ENCODE results near the gene SH2D5. TPM values are rescaled to one million over a fixed set of nuclear protein-coding genes. Genes with fewer than 3 reads are reported as not detected.

Gene SH2D5
- polyA plus RNA-seq, 1 donor = 0.22 TPM

DNA sequence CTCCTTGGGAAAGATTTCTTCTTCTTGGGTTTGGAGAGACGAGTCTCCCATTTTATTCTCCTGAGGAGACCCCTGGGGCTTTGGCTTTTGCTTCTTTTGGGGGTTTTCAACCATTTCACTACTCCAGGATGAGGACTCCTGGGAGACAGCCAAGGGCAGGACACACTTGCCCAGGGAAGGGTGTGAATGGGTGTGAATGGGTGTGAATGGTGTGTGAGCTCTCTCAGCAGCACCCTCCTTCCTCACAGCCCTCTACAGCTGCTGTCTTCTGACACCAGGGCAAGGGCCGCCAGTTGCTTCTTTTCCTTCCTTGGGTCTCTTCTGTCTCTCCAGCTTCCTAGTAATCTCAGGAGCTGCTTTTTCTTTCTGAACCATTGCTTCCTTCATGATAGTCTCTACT lies 38.9 kb downstream of the SH2D5 start:
- peaks cover 4% of the 10 kb centered on the region for H3K4me1 ChIP-seq (ENCODE audit: control insufficient read depth, insufficient read depth, low read length)
- no peaks in the 10 kb centered on the region for H3K36me3 ChIP-seq (ENCODE audit: control insufficient read depth, insufficient read depth, low read length)
- no peak overlapping the region for H3K27ac ChIP-seq (ENCODE audit: low read length)
- WGBS (ENCODE audit: insufficient coverage, low lambda C conversion rate) = no CpG with 5 or more reads among the region's 2 CpGs
- no peaks in the 10 kb centered on the region for H3K27me3 ChIP-seq (ENCODE audit: control insufficient read depth, insufficient read depth, low read length)
- no peak overlapping the region for H3K4me3 ChIP-seq (ENCODE audit: low read length)
- no peak for DNase-seq
- H3K9me3 ChIP-seq (ENCODE audit: control insufficient read depth, low read depth, low read length) = peaks cover 3% of the 10 kb centered on the region

DNA sequence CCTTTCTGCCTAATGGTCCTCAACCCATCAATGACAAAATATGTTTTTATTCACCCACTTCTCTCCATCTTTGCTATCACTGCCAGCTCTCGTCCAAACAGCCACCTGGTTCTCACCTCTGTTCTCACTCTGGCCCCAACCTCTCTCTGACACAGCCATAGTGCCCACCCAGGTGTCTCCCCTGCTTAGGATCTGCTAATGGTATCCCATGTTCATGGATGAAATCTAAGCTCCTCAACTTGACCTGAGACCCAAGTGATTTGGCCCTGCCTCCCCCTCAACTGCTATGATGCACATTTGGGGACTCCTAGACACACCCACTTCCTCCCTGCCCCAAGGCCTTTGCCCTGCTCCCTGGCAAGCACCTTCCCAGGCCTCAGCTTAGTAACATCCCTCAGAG lies 40.6 kb downstream of the SH2D5 start:
- no peak overlapping the region for H3K27ac ChIP-seq (ENCODE audit: low read length)
- no peaks in the 10 kb centered on the region for H3K36me3 ChIP-seq (ENCODE audit: control insufficient read depth, insufficient read depth, low read length)
- WGBS (ENCODE audit: insufficient coverage, low lambda C conversion rate) = 83% methylated on average over 1 of the region's 1 CpG
- H3K9me3 ChIP-seq (ENCODE audit: control insufficient read depth, low read depth, low read length) = peaks cover 3% of the 10 kb centered on the region
- DNase-seq = no peak
- peaks cover under 1% of the 10 kb centered on the region for H3K4me1 ChIP-seq (ENCODE audit: control insufficient read depth, insufficient read depth, low read length)
- no peaks in the 10 kb centered on the region for H3K27me3 ChIP-seq (ENCODE audit: control insufficient read depth, insufficient read depth, low read length)
- H3K4me3 ChIP-seq (ENCODE audit: low read length) = no peak overlapping the region

DNA sequence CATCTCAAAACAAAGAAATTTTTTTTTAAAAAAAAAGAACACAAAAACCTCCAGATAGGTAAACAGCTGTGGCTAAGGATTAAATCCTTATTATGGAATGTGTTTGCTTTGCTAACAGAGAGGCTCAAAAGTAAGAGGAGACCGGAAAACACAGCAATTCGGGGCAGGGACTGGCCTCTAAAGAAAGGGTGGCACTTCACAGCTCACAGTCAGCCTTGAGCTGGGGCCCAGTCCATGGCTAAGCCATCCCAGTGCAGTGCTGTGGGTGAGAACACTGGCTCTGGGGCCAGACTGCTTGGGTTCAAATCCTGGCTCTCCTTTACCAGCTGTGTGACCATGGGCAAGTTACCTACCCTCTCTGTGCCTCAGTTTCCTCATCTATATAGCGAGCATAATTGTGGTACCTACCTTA lies 42.9 kb downstream of the SH2D5 start:
- Histone ChIP-seq H3K9me3 (ENCODE audit: control insufficient read depth, low read depth, low read length) (peaks cover 3% of the 10 kb centered on the region), H3K4me3 (ENCODE audit: low read length) (no peak overlapping the region), H3K4me1 (ENCODE audit: control insufficient read depth, insufficient read depth, low read length) (no peaks in the 10 kb centered on the region), H3K27me3 (ENCODE audit: control insufficient read depth, insufficient read depth, low read length) (no peaks in the 10 kb centered on the region), H3K36me3 (ENCODE audit: control insufficient read depth, insufficient read depth, low read length) (no peaks in the 10 kb centered on the region), H3K27ac (ENCODE audit: low read length) (no peak overlapping the region)
- DNase-seq = no peak
- WGBS (ENCODE audit: insufficient coverage, low lambda C conversion rate) = no CpG with 5 or more reads among the region's 3 CpGs

DNA sequence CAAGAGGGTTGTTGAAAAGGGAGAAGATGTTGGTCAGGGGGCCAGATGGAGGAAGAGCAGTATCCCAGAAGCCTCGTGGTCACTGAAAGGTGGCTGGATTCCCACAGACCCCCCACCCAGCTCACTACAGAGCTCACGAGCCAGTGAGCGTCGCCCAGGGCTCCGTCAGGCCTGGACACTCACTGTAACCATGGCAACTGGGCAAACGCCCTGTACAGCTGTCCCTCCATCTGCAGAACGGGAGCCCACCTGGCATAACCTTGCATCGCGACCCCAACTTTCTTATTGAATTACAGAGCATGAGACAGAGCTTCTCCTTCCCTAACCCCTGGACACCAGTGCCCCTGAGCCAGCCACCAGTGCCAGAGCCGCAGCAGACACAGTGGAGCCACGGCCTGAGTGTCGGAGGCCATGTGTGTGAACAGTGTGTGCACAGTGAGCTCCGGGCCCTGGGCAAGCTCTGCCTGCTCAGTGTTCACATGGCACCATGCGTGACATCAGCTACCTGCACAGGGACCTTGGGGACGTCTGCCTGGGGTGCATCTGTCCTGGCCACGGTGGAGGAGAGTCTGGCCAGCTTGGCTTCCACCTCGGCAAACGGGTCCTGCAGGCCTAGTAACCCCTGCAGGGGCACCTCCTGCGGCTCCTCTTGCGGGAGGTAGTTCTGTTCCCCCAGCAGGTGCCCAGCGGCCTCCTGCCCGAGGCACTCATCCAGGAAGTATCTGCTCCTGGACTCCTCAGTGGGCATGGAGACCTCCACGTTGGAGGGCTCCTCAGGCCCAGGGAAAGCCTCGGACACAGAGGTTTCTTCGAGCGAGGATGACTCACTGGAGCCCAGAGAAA lies 45.4 kb downstream of the SH2D5 start:
- Histone ChIP-seq H3K9me3 (ENCODE audit: control insufficient read depth, low read depth, low read length) (peaks cover 3% of the 10 kb centered on the region), H3K27ac (ENCODE audit: low read length) (no peak overlapping the region), H3K4me1 (ENCODE audit: control insufficient read depth, insufficient read depth, low read length) (no peaks in the 10 kb centered on the region), H3K4me3 (ENCODE audit: low read length) (no peak overlapping the region), H3K27me3 (ENCODE audit: control insufficient read depth, insufficient read depth, low read length) (no peaks in the 10 kb centered on the region), H3K36me3 (ENCODE audit: control insufficient read depth, insufficient read depth, low read length) (no peaks in the 10 kb centered on the region)
- DNase-seq = no peak
- no CpG with 5 or more reads among the region's 26 CpGs for WGBS (ENCODE audit: insufficient coverage, low lambda C conversion rate)

GRCh38 chr1:20685741-20686140 lies 46.8 kb downstream of the SH2D5 start:
- Histone ChIP-seq H3K4me1 (ENCODE audit: control insufficient read depth, insufficient read depth, low read length) (no peaks in the 10 kb centered on the region), H3K27ac (ENCODE audit: low read length) (no peak overlapping the region), H3K36me3 (ENCODE audit: control insufficient read depth, insufficient read depth, low read length) (no peaks in the 10 kb centered on the region), H3K27me3 (ENCODE audit: control insufficient read depth, insufficient read depth, low read length) (no peaks in the 10 kb centered on the region), H3K9me3 (ENCODE audit: control insufficient read depth, low read depth, low read length) (no peaks in the 10 kb centered on the region), H3K4me3 (ENCODE audit: low read length) (no peak overlapping the region)
- no peak for DNase-seq
- no CpG with 5 or more reads among the region's 12 CpGs for WGBS (ENCODE audit: insufficient coverage, low lambda C conversion rate)

DNA sequence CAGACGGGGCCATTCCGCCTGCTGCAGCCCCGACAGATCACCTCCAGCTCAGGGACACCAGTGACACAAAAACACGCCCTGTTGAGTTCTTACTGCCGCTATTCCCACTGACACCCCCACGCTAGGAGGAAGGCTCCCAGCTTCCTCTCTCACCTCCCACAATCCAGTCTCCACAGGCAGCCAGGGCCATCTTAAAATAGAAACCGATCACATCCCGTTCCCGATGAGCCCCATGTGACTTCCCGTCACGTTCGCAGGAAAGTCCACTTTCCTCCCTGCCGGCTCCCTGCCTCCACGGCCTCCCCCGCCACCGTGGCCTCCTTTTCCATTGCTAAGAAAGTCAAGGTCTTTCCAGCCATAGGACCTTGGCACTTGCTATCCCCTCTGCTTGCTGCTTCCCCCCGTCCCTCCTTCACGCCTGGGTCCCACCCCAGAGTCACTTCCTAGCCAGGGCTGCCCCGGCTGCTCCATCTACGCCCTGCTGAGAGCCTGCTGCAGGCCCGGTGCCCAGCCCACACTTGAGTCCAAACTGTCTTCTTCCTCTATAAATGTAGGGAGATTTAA lies 47.3 kb downstream of the SH2D5 start:
- WGBS (ENCODE audit: insufficient coverage, low lambda C conversion rate) = 73% methylated on average over 2 of the region's 21 CpGs
- no peak for DNase-seq
- H3K4me3 ChIP-seq (ENCODE audit: low read length) = peak overlapping the region; percentile 6

DNA sequence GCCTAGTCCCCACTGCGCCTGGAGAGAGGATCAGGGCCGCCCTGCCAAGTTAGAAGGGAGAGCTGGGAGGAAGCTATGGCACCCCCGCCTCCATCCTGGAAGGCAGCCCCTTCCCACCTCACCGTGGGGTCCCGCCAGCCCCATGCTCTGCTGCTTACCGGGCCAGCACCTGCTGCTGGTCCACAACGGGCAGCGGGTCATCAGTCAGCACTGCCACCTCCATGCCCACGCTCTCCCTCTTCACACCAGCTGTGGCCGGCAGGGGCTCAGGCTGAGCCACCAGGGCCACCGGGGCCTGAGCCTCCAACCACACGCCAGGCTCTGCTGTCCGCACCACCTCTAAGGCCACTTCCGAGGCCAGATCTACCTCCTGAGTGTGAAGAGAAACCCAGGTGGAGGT lies 47.9 kb downstream of the SH2D5 start:
- Histone ChIP-seq H3K27ac (ENCODE audit: low read length) (no peak overlapping the region), H3K36me3 (ENCODE audit: control insufficient read depth, insufficient read depth, low read length) (no peaks in the 10 kb centered on the region), H3K4me1 (ENCODE audit: control insufficient read depth, insufficient read depth, low read length) (no peaks in the 10 kb centered on the region), H3K27me3 (ENCODE audit: control insufficient read depth, insufficient read depth, low read length) (no peaks in the 10 kb centered on the region), H3K4me3 (ENCODE audit: low read length) (peak overlapping the region; percentile 6), H3K9me3 (ENCODE audit: control insufficient read depth, low read depth, low read length) (no peaks in the 10 kb centered on the region)
- DNase-seq = no peak
- WGBS (ENCODE audit: insufficient coverage, low lambda C conversion rate) = no CpG with 5 or more reads among the region's 14 CpGs

More for the DNA sequence above, 47.3 kb downstream of the SH2D5 start:
- no peak overlapping the region for H3K27ac ChIP-seq (ENCODE audit: low read length)
- H3K36me3 ChIP-seq (ENCODE audit: control insufficient read depth, insufficient read depth, low read length) = no peaks in the 10 kb centered on the region
- no peaks in the 10 kb centered on the region for H3K9me3 ChIP-seq (ENCODE audit: control insufficient read depth, low read depth, low read length)
- H3K27me3 ChIP-seq (ENCODE audit: control insufficient read depth, insufficient read depth, low read length) = no peaks in the 10 kb centered on the region
- H3K4me1 ChIP-seq (ENCODE audit: control insufficient read depth, insufficient read depth, low read length) = no peaks in the 10 kb centered on the region

GRCh38 chr1:20684050-20684620 lies 48.4 kb downstream of the SH2D5 start:
- Histone ChIP-seq H3K27me3 (ENCODE audit: control insufficient read depth, insufficient read depth, low read length) (no peaks in the 10 kb centered on the region), H3K36me3 (ENCODE audit: control insufficient read depth, insufficient read depth, low read length) (no peaks in the 10 kb centered on the region), H3K9me3 (ENCODE audit: control insufficient read depth, low read depth, low read length) (no peaks in the 10 kb centered on the region), H3K4me1 (ENCODE audit: control insufficient read depth, insufficient read depth, low read length) (no peaks in the 10 kb centered on the region), H3K27ac (ENCODE audit: low read length) (no peak overlapping the region), H3K4me3 (ENCODE audit: low read length) (no peak overlapping the region)
- no peak for DNase-seq
- no CpG with 5 or more reads among the region's 13 CpGs for WGBS (ENCODE audit: insufficient coverage, low lambda C conversion rate)

GRCh38 chr1:20683614-20684013 lies 48.9 kb downstream of the SH2D5 start:
- no CpG with 5 or more reads among the region's 10 CpGs for WGBS (ENCODE audit: insufficient coverage, low lambda C conversion rate)
- Histone ChIP-seq H3K27me3 (ENCODE audit: control insufficient read depth, insufficient read depth, low read length) (no peaks in the 10 kb centered on the region), H3K27ac (ENCODE audit: low read length) (no peak overlapping the region), H3K9me3 (ENCODE audit: control insufficient read depth, low read depth, low read length) (no peaks in the 10 kb centered on the region), H3K4me1 (ENCODE audit: control insufficient read depth, insufficient read depth, low read length) (no peaks in the 10 kb centered on the region), H3K4me3 (ENCODE audit: low read length) (no peak overlapping the region), H3K36me3 (ENCODE audit: control insufficient read depth, insufficient read depth, low read length) (no peaks in the 10 kb centered on the region)
- no peak for DNase-seq

GRCh38 chr1:20682571-20683236 lies 49.8 kb downstream of the SH2D5 start:
- DNase-seq = no peak
- Histone ChIP-seq H3K9me3 (ENCODE audit: control insufficient read depth, low read depth, low read length) (no peaks in the 10 kb centered on the region), H3K27ac (ENCODE audit: low read length) (no peak overlapping the region), H3K36me3 (ENCODE audit: control insufficient read depth, insufficient read depth, low read length) (no peaks in the 10 kb centered on the region), H3K4me1 (ENCODE audit: control insufficient read depth, insufficient read depth, low read length) (no peaks in the 10 kb centered on the region), H3K4me3 (ENCODE audit: low read length) (no peak overlapping the region), H3K27me3 (ENCODE audit: control insufficient read depth, insufficient read depth, low read length) (no peaks in the 10 kb centered on the region)
- no CpG with 5 or more reads among the region's 24 CpGs for WGBS (ENCODE audit: insufficient coverage, low lambda C conversion rate)

All from large intestine (tissue), 3 donors.